Retinal pigment epithelial cell (primary cell): Measurements from ENCODE around the gene FBRSL1.

ENCODE experiments used
- DNase-seq: peaks from one replicate; pipeline ENCODE4 v3.0.0-alpha.2; 2010; ENCODE audit warnings: low read depth
- H3K4me3 ChIP-seq: 2 replicates; pipeline ENCODE4 v1.5.1; 2011; ENCODE audit warnings: mild to moderate bottlenecking, low read length, control low read depth, moderate library complexity
- CTCF ChIP-seq: conservative IDR thresholded peaks from 2 replicates; pipeline ENCODE4 v1.5.1; 2011; ENCODE audit warnings: low read depth, low read length, control low read depth, inconsistent platforms

The FBRSL1 gene

GRCh38 chr12:132475304-132476037 lies 14.5 kb upstream of the FBRSL1 start:
- no peak for TF ChIP-seq CTCF
- H3K4me3 ChIP-seq: no peak overlapping the region
- DNase-seq: no peak

DNA sequence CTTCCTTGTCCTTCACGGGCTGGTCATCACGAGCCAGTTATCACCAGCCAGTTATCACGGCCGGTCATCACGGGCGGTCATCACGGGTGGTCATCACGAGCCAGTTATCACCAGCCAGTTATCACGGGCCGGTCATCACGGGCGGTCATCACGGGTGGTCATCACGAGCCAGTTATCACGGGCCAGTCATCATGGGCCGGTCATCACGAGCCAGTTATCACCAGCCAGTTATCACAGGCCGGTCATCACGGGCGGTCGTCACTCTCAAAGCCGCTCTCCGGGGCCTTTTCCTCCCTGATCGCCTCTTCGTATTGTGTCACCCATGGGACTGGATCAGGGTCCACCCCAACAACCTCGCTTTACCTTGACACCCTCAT lies 13.9 kb upstream of the FBRSL1 start:
- no peak overlapping the region for H3K4me3 ChIP-seq
- DNase-seq: no peak
- TF ChIP-seq CTCF: no peak

DNA sequence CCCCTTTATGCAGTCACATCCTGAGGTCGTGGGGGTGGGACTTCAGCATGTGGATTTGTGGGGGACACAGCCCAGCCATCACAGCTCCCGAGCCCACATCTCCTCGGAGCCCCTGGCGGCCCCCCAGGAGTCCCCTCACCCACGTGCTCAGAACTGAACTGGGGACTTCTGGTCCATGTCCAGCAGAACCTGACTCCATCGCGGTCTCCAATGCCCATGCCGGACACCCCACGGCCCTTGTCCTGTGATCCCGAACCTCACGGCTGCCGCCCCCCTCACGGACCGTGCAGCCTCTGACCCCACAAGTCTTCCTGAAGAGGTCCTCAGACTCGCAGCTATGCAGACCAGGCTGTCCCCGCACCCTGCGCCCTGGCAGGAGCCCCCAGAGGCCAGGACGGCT lies 13.5 kb upstream of the FBRSL1 start:
- DNase-seq: no peak
- H3K4me3 ChIP-seq: no peak overlapping the region
- TF ChIP-seq CTCF: no peak

GRCh38 chr12:132477017-132477702 lies 12.8 kb upstream of the FBRSL1 start:
- H3K4me3 ChIP-seq: no peak overlapping the region
- no peak for TF ChIP-seq CTCF
- DNase-seq: no peak

- no peak for TF ChIP-seq CTCF
- no peak for DNase-seq
Measured at GRCh38 chr12:132477703-132478432, 12.1 kb upstream of the FBRSL1 start.

GRCh38 chr12:132478433-132478803 lies 11.5 kb upstream of the FBRSL1 start:
- DNase-seq: no peak
- TF ChIP-seq CTCF: no peak

More at GRCh38 chr12:132477703-132478432, 12.1 kb upstream of the FBRSL1 start:
- H3K4me3 ChIP-seq: no peak overlapping the region

More at GRCh38 chr12:132478433-132478803, 11.5 kb upstream of the FBRSL1 start:
- no peak overlapping the region for H3K4me3 ChIP-seq
